Mesenchymal stem cell (in vitro differentiated cells and primary cell): ENCODE measurements around the gene ZNF254.
A peak's percentile ranks its signal among the peaks of the same experiment; 100 is the strongest.

ENCODE experiments used
- DNase-seq: peaks from one replicate; pipeline ENCODE4 v3.0.0-alpha.2; 2013
- H2AFZ ChIP-seq: one replicate; pipeline ENCODE4 v1.6.1; 2013; ENCODE audit warnings: low read depth, mild to moderate bottlenecking, control low read depth, inconsistent platforms, low read length, moderate library complexity
- H2AK5ac ChIP-seq: 2 replicates; pipeline ENCODE4 v1.6.1; 2013; ENCODE audit warnings: low read length, moderate library complexity, mild to moderate bottlenecking, inconsistent platforms; ENCODE audit not compliant: severe bottlenecking
- H2BK120ac ChIP-seq: one replicate; pipeline ENCODE4 v1.6.1; 2013; ENCODE audit warnings: low read depth, mild to moderate bottlenecking, inconsistent platforms, low read length, moderate library complexity
- H2BK12ac ChIP-seq, 2 experiments: one replicate each; pipeline ENCODE4 v1.6.1; 2013; ENCODE audit warnings: inconsistent platforms in 2 of 2, low read length in 2 of 2, mild to moderate bottlenecking in 2 of 2, moderate library complexity in 2 of 2, control low read depth in 1 of 2
- H2BK15ac ChIP-seq: one replicate; pipeline ENCODE4 v1.6.1; 2013; ENCODE audit warnings: mild to moderate bottlenecking, low read depth, inconsistent platforms; ENCODE audit not compliant: poor library complexity, severe bottlenecking
- H2BK5ac ChIP-seq: 2 replicates; pipeline ENCODE4 v1.6.1; 2013; ENCODE audit warnings: low read depth, mild to moderate bottlenecking, low read length, control low read depth, inconsistent platforms; ENCODE audit not compliant: poor library complexity, severe bottlenecking
- H3K14ac ChIP-seq, 2 experiments: one replicate each; pipeline ENCODE4 v1.6.1; 2013; ENCODE audit warnings: inconsistent platforms in 2 of 2, low read length in 2 of 2, control low read depth in 1 of 2, mild to moderate bottlenecking in 1 of 2, moderate library complexity in 1 of 2
- H3K18ac ChIP-seq, 2 experiments: one replicate each; pipeline ENCODE4 v1.6.1; 2013; ENCODE audit warnings: inconsistent platforms in 2 of 2, low read length in 2 of 2, control low read depth in 1 of 2, low read depth in 1 of 2, mild to moderate bottlenecking in 1 of 2
- H3K23ac ChIP-seq, 2 experiments: one replicate each; pipeline ENCODE4 v1.6.1; 2013; ENCODE audit warnings: inconsistent platforms in 2 of 2, low read length in 2 of 2, mild to moderate bottlenecking in 2 of 2, moderate library complexity in 2 of 2, control low read depth in 1 of 2
- H3K27ac ChIP-seq: 2 replicates; pipeline ENCODE4 v1.5.1; 2013; ENCODE audit warnings: mild to moderate bottlenecking, moderate library complexity, low read length, control low read depth, inconsistent platforms; ENCODE audit not compliant: poor library complexity, severe bottlenecking
- H3K27me3 ChIP-seq, 2 experiments: 2 replicates each; pipeline versions ENCODE4 v1.6.1 to v1.7.0; 2013; ENCODE audit warnings: low read length in 2 of 2, mild to moderate bottlenecking in 2 of 2, moderate library complexity in 2 of 2, control low read depth in 1 of 2, inconsistent platforms in 1 of 2; ENCODE audit not compliant: control insufficient read depth in 1 of 2, insufficient read depth in 1 of 2
- H3K36me3 ChIP-seq, 2 experiments: 2 replicates each; pipeline versions ENCODE4 v1.6.1 to v1.7.0; 2013; ENCODE audit warnings: low read length in 2 of 2, control low read depth in 1 of 2, inconsistent platforms in 1 of 2, low read depth in 1 of 2, mild to moderate bottlenecking in 1 of 2; ENCODE audit not compliant: insufficient read depth in 2 of 2, control insufficient read depth in 1 of 2
- H3K4ac ChIP-seq, 2 experiments: one replicate each; pipeline ENCODE4 v1.6.1; 2013; ENCODE audit warnings: inconsistent platforms in 2 of 2, low read length in 2 of 2, mild to moderate bottlenecking in 2 of 2, moderate library complexity in 2 of 2, control low read depth in 1 of 2, low read depth in 1 of 2
- H3K4me1 ChIP-seq: 2 replicates; pipeline ENCODE4 v1.6.1; 2013; ENCODE audit warnings: low read depth, low read length, control low read depth; ENCODE audit not compliant: control insufficient read depth, insufficient read depth
- H3K4me2 ChIP-seq: 2 replicates; pipeline ENCODE4 v1.6.1; 2013; ENCODE audit warnings: low read length, mild to moderate bottlenecking, inconsistent platforms; ENCODE audit not compliant: poor library complexity, severe bottlenecking
- H3K4me3 ChIP-seq, 2 experiments: 2 replicates each; pipeline versions ENCODE4 v1.5.1 to v1.7.0; 2013; ENCODE audit warnings: low read length in 2 of 2, mild to moderate bottlenecking in 2 of 2, control low read depth in 1 of 2, low read depth in 1 of 2; ENCODE audit not compliant: insufficient read depth in 1 of 2
- H3K79me1 ChIP-seq: replicated peaks from 2 replicates; pipeline ENCODE4 v1.6.1; 2013; ENCODE audit warnings: mild to moderate bottlenecking, control low read depth, low read length, inconsistent platforms; ENCODE audit not compliant: poor library complexity, severe bottlenecking
- H3K9ac ChIP-seq: 2 replicates; pipeline ENCODE4 v1.7.0; 2013; ENCODE audit warnings: mild to moderate bottlenecking, low read length, moderate library complexity
- H3K9me3 ChIP-seq: 2 replicates; pipeline ENCODE4 v1.7.0; 2013; ENCODE audit warnings: mild to moderate bottlenecking, low read length; ENCODE audit not compliant: control insufficient read depth
- H4K8ac ChIP-seq: one replicate; pipeline ENCODE4 v1.6.1; 2013; ENCODE audit warnings: inconsistent platforms, mild to moderate bottlenecking, low read length, moderate library complexity
- H4K91ac ChIP-seq: one replicate; pipeline ENCODE4 v1.6.1; 2013; ENCODE audit warnings: mild to moderate bottlenecking, low read length, inconsistent platforms
- WGBS: methylation state at CpG from one replicate; pipeline ENCODE4 v1.1.7; 2013; ENCODE audit warnings: mixed read lengths; 5-methylcytosine and 5-hydroxymethylcytosine counted together

Gene ZNF254

DNA sequence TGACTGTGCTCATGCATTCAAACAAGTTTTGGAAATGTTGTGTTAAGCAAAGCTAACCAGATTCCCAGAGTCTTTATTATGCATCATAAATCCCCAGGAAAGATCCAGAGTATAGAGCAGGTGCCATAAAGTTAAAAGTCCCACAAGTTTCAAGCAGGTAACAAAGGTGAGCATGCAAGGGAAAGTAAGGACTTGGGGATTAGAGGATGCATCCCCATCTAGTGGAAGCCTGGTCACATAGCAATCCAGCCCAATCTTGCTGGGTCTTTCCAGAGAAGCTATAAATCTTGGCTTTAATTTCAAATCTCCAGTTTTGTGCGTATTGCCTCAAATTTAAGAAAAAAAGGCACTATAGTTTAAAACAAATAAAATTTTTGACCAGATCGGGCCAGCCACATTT is 72.7 kb downstream of the ZNF254 start:
- H3K18ac ChIP-seq = no peak overlapping the region
- H2AFZ ChIP-seq = no peak overlapping the region
- H2BK15ac ChIP-seq = no peak overlapping the region
- 82% methylated on average over 2 of the region's 2 CpGs for WGBS
- H2AK5ac ChIP-seq = no peak overlapping the region
- no peak overlapping the region for H2BK5ac ChIP-seq
- no peaks in the 10 kb centered on the region for H3K79me1 ChIP-seq
- no peak overlapping the region for H2BK120ac ChIP-seq
- H4K91ac ChIP-seq = no peak overlapping the region
- no peaks in the 10 kb centered on the region for H3K36me3 ChIP-seq
- no peak overlapping the region for H3K9ac ChIP-seq
- H3K4me1 ChIP-seq = no peaks in the 10 kb centered on the region
- H3K4me2 ChIP-seq = no peak overlapping the region
- H3K4me3 ChIP-seq = no peak overlapping the region
- no peak overlapping the region for H2BK12ac ChIP-seq
- no peaks in the 10 kb centered on the region for H3K27me3 ChIP-seq
- no peak overlapping the region for H3K4ac ChIP-seq
- H3K27ac ChIP-seq = no peak overlapping the region
- H3K14ac ChIP-seq = no peak overlapping the region
- H4K8ac ChIP-seq = no peak overlapping the region
- H3K23ac ChIP-seq = no peak overlapping the region
- DNase-seq = no peak
- peaks cover 77% of the 10 kb centered on the region for H3K9me3 ChIP-seq

GRCh38 chr19:24166055-24166454 is 79.1 kb downstream of the ZNF254 start:
- no peak overlapping the region for H2AK5ac ChIP-seq
- no peaks in the 10 kb centered on the region for H3K4me1 ChIP-seq
- no peak overlapping the region for H2BK5ac ChIP-seq
- H3K4me3 ChIP-seq = no peak overlapping the region
- no peak overlapping the region for H2BK12ac ChIP-seq
- no peak for DNase-seq
- H3K27ac ChIP-seq = no peak overlapping the region
- H2BK120ac ChIP-seq = no peak overlapping the region
- no peaks in the 10 kb centered on the region for H3K27me3 ChIP-seq
- no peaks in the 10 kb centered on the region for H3K79me1 ChIP-seq
- no peak overlapping the region for H3K14ac ChIP-seq
- no peak overlapping the region for H2BK15ac ChIP-seq
- H3K18ac ChIP-seq = no peak overlapping the region
- H3K4ac ChIP-seq = no peak overlapping the region
- H3K23ac ChIP-seq = no peak overlapping the region
- H3K36me3 ChIP-seq = no peaks in the 10 kb centered on the region
- H4K91ac ChIP-seq = no peak overlapping the region
- no peak overlapping the region for H4K8ac ChIP-seq
- no peak overlapping the region for H3K4me2 ChIP-seq
- peaks cover 46% of the 10 kb centered on the region for H3K9me3 ChIP-seq
- H3K9ac ChIP-seq = no peak overlapping the region
- WGBS = 81% methylated on average over 3 of the region's 3 CpGs
- H2AFZ ChIP-seq = no peak overlapping the region

GRCh38 chr19:24173882-24174281 is 86.9 kb downstream of the ZNF254 start:
- Histone ChIP-seq H3K36me3 (no peaks in the 10 kb centered on the region), H4K91ac (no peak overlapping the region), H2BK120ac (no peak overlapping the region), H2BK15ac (no peak overlapping the region), H3K79me1 (no peaks in the 10 kb centered on the region), H3K18ac (no peak overlapping the region), H2AFZ (no peak overlapping the region), H3K4me3 (no peak overlapping the region), H3K4me2 (no peak overlapping the region), H3K4me1 (no peaks in the 10 kb centered on the region), H2AK5ac (no peak overlapping the region), H2BK5ac (no peak overlapping the region), H2BK12ac (no peak overlapping the region), H3K27me3 (no peaks in the 10 kb centered on the region), H3K9me3 (peaks cover 47% of the 10 kb centered on the region), H3K14ac (no peak overlapping the region), H3K27ac (no peak overlapping the region), H3K4ac (no peak overlapping the region), H4K8ac (no peak overlapping the region), H3K9ac (no peak overlapping the region), H3K23ac (no peak overlapping the region)
- WGBS = 67% methylated on average over 1 of the region's 2 CpGs
- no peak for DNase-seq

DNA sequence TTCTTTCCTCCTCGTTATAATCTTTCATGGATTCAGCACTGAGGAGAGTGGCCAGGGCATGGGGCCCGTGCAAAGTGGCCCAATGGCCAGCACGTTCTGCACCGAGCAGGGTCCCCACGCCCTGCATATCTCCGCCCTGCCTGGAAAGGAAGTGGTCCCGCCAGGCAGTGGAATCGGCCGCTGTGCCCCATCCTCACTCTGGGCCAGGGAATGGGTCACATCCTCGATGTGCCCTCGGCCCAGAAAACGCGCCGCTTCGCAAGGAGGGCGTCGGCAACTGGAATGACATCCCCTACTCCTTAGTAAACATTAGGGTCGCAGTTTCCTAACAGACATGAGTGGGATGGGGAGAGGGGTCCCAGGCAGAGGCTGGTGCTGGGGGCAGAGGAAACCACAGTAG is 90.7 kb downstream of the ZNF254 start:
- H3K27me3 ChIP-seq = no peaks in the 10 kb centered on the region
- no peak overlapping the region for H4K8ac ChIP-seq
- H3K4me1 ChIP-seq = no peaks in the 10 kb centered on the region
- H3K18ac ChIP-seq = no peak overlapping the region
- H3K79me1 ChIP-seq = no peaks in the 10 kb centered on the region
- no peaks in the 10 kb centered on the region for H3K36me3 ChIP-seq
- H2BK12ac ChIP-seq = no peak overlapping the region
- no peak overlapping the region for H2AK5ac ChIP-seq
- no peak overlapping the region for H3K23ac ChIP-seq
- DNase-seq = no peak
- no peak overlapping the region for H3K4ac ChIP-seq
- H2BK5ac ChIP-seq = no peak overlapping the region
- peaks cover 36% of the 10 kb centered on the region for H3K9me3 ChIP-seq
- H4K91ac ChIP-seq = no peak overlapping the region
- H3K4me2 ChIP-seq = no peak overlapping the region
- H2AFZ ChIP-seq = no peak overlapping the region
- H3K9ac ChIP-seq = no peak overlapping the region
- H2BK120ac ChIP-seq = no peak overlapping the region
- no peak overlapping the region for H3K27ac ChIP-seq
- peak overlapping the region in 1 of 2 experiments; percentile 0 for H3K4me3 ChIP-seq
- 84% methylated on average over 10 of the region's 18 CpGs for WGBS
- H3K14ac ChIP-seq = no peak overlapping the region
- H2BK15ac ChIP-seq = no peak overlapping the region
